ENCODE results near the gene FAM187B.
"Not testable (repeated sequence)": the region's sequence is repeated elsewhere in the genome, so short reads cannot be mapped to it uniquely, and the experiment has no call there.

Gene FAM187B

GRCh38 chr19:35231956-35232645, 3.6 kb upstream of the FAM187B start:
- DNase-seq: no peak

- DNase-seq: no peak
Observed at GRCh38 chr19:35229601-35230000, 1.1 kb upstream of the FAM187B start.

GRCh38 chr19:35226748-35227147, 1.8 kb downstream of the FAM187B start:
- DNase-seq: no peak

GRCh38 chr19:35225951-35226350, 2.6 kb downstream of the FAM187B start:
- no peak for DNase-seq

- peak in 1 of 3 donors; percentile 33 for DNase-seq
Observed at GRCh38 chr19:35224681-35225571, 3.6 kb downstream of the FAM187B start.

GRCh38 chr19:35223862-35224505, 4.6 kb downstream of the FAM187B start:
- no peak for DNase-seq

- DNase-seq: peak; percentile 79 to 83 (median 81)
Observed at GRCh38 chr19:35223084-35223790, 5.3 kb downstream of the FAM187B start.

- peak; percentile 62 to 74 (median 69) for DNase-seq
Observed at GRCh38 chr19:35222373-35223015, 6.0 kb downstream of the FAM187B start.

GRCh38 chr19:35220973-35221590, 7.5 kb downstream of the FAM187B start:
- not testable (repeated sequence) for DNase-seq

- DNase-seq: no peak
Observed at GRCh38 chr19:35220315-35220921, 8.1 kb downstream of the FAM187B start.

- DNase-seq: no peak
Observed at GRCh38 chr19:35219008-35219407, 9.5 kb downstream of the FAM187B start.

GRCh38 chr19:35217649-35217990, 10.9 kb downstream of the FAM187B start:
- peak in 1 of 3 donors; percentile 37 for DNase-seq

GRCh38 chr19:35216833-35217648, 11.5 kb downstream of the FAM187B start:
- DNase-seq: peak; percentile 86 to 93 (median 92)

GRCh38 chr19:35216016-35216832, 12.3 kb downstream of the FAM187B start:
- DNase-seq: peak in 1 of 3 donors; percentile 38

GRCh38 chr19:35214766-35215422, 13.6 kb downstream of the FAM187B start:
- DNase-seq: no peak

GRCh38 chr19:35213663-35214632, 14.6 kb downstream of the FAM187B start:
- peak; percentile 93 to 98 (median 97) for DNase-seq

GRCh38 chr19:35212241-35212640, 16.3 kb downstream of the FAM187B start:
- no peak for DNase-seq
